Ovary (tissue), 3 donors: ENCODE results near the gene WDR7.

Experiments used
- POLR2A ChIP-seq: fragments of 450-650 bp; IDR thresholded peaks from one replicate; pipeline ENCODE4 v1.6.1; 2017; ENCODE audit warnings: antibody characterized with exemption, mild to moderate bottlenecking, moderate library complexity
- TF ChIP-seq, protein P1 (sequence below), 3 donors: fragments of 450-650 bp in 2 of 3; fragments of 200-600 bp in 1 of 3; IDR thresholded peaks; one replicate each; pipeline versions ENCODE4 v1.5.1 to v1.8.0; 2016 to 2022; ENCODE audit warnings: antibody characterized with exemption in 3 of 3, mild to moderate bottlenecking in 1 of 3
- donor health status: DM: no; HTN: no; CAD: no.

- TF ChIP-seq POLR2A = no peak
- TF ChIP-seq, protein P1, sequence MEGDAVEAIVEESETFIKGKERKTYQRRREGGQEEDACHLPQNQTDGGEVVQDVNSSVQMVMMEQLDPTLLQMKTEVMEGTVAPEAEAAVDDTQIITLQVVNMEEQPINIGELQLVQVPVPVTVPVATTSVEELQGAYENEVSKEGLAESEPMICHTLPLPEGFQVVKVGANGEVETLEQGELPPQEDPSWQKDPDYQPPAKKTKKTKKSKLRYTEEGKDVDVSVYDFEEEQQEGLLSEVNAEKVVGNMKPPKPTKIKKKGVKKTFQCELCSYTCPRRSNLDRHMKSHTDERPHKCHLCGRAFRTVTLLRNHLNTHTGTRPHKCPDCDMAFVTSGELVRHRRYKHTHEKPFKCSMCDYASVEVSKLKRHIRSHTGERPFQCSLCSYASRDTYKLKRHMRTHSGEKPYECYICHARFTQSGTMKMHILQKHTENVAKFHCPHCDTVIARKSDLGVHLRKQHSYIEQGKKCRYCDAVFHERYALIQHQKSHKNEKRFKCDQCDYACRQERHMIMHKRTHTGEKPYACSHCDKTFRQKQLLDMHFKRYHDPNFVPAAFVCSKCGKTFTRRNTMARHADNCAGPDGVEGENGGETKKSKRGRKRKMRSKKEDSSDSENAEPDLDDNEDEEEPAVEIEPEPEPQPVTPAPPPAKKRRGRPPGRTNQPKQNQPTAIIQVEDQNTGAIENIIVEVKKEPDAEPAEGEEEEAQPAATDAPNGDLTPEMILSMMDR (IDR thresholded peaks at IDR 0.05) = no peak
Observed at GRCh38 chr18:57025540-57025939, 374.4 kb downstream of the WDR7 start.
